SJCRH30 (cell line): Measurements from ENCODE around the gene PPP1R13B. TPM values are rescaled to one million over a fixed set of nuclear protein-coding genes. Genes with fewer than 3 reads are reported as not detected.
A peak's percentile ranks its signal among the peaks of the same experiment; 100 is the strongest.

ENCODE experiments used
- DNase-seq, 2 experiments: peaks; one replicate each; pipeline ENCODE4 v3.0.0-alpha.2; 2015 to 2020
- H3K27ac ChIP-seq: fragments of 250-450 bp; sonication (Bioruptor Pico); 2 replicates; pipeline ENCODE4 v1.5.1; 2020; ENCODE audit warnings: mild to moderate bottlenecking, moderate library complexity
- H3K27me3 ChIP-seq: fragments of 250-450 bp; sonication (Bioruptor Pico); 2 replicates; pipeline ENCODE4 v1.5.1; 2020; ENCODE audit warnings: mild to moderate bottlenecking, moderate library complexity
- H3K36me3 ChIP-seq: fragments of 250-450 bp; sonication (Bioruptor Pico); 2 replicates; pipeline ENCODE4 v1.5.1; 2020; ENCODE audit warnings: mild to moderate bottlenecking, moderate library complexity
- H3K4me1 ChIP-seq: fragments of 250-450 bp; sonication (Bioruptor Pico); 2 replicates; pipeline ENCODE4 v1.5.1; 2020; ENCODE audit warnings: mild to moderate bottlenecking, moderate library complexity
- H3K4me3 ChIP-seq: fragments of 250-450 bp; sonication (Bioruptor Pico); 2 replicates; pipeline ENCODE4 v1.5.1; 2020; ENCODE audit warnings: mild to moderate bottlenecking, moderate library complexity
- H3K9me3 ChIP-seq: fragments of 250-450 bp; sonication (Bioruptor Pico); replicated peaks from 2 replicates; pipeline ENCODE4 v1.5.1; 2020; ENCODE audit warnings: mild to moderate bottlenecking, moderate library complexity
- total RNA-seq: library from RNA; depleted of rRNA; stranded (reverse); fragments of >200 nt; shearing (Covaris generic); gene quantifications from 2 replicates; pipeline ENCODE4 v1.2.3, GENCODE V29; 2014

PPP1R13B gene
- total RNA-seq, 1 experiment from 2014 or later = 10.5 TPM

- Histone ChIP-seq H3K36me3 (peaks cover 55% of the 10 kb centered on the region), H3K4me3 (no peak overlapping the region), H3K4me1 (peaks cover 21% of the 10 kb centered on the region), H3K27me3 (no peaks in the 10 kb centered on the region), H3K27ac (no peak overlapping the region), H3K9me3 (no peaks in the 10 kb centered on the region)
- no peak for DNase-seq
Observed at GRCh38 chr14:103700753-103701490, 146.5 kb downstream of the PPP1R13B start.

- Histone ChIP-seq H3K4me1 (peaks cover 27% of the 10 kb centered on the region), H3K9me3 (no peaks in the 10 kb centered on the region), H3K36me3 (peaks cover 51% of the 10 kb centered on the region), H3K27me3 (no peaks in the 10 kb centered on the region), H3K4me3 (no peak overlapping the region), H3K27ac (no peak overlapping the region)
- no peak for DNase-seq
Observed at GRCh38 chr14:103699901-103700752, 147.2 kb downstream of the PPP1R13B start.

GRCh38 chr14:103699261-103699661 lies 148.1 kb downstream of the PPP1R13B start:
- Histone ChIP-seq H3K4me1 (peaks cover 36% of the 10 kb centered on the region), H3K27ac (no peak overlapping the region), H3K27me3 (no peaks in the 10 kb centered on the region), H3K36me3 (peaks cover 46% of the 10 kb centered on the region), H3K4me3 (no peak overlapping the region), H3K9me3 (no peaks in the 10 kb centered on the region)
- DNase-seq = no peak

- H3K4me1 ChIP-seq = peaks cover 36% of the 10 kb centered on the region
- DNase-seq = no peak
- no peak overlapping the region for H3K4me3 ChIP-seq
- H3K27ac ChIP-seq = no peak overlapping the region
- peaks cover 50% of the 10 kb centered on the region for H3K36me3 ChIP-seq
- no peaks in the 10 kb centered on the region for H3K27me3 ChIP-seq
- H3K9me3 ChIP-seq = no peaks in the 10 kb centered on the region
Observed at GRCh38 chr14:103698380-103699260, 148.8 kb downstream of the PPP1R13B start.

GRCh38 chr14:103697603-103698379 lies 149.6 kb downstream of the PPP1R13B start:
- Histone ChIP-seq H3K9me3 (no peaks in the 10 kb centered on the region), H3K27me3 (no peaks in the 10 kb centered on the region), H3K27ac (no peak overlapping the region), H3K4me3 (no peak overlapping the region), H3K4me1 (peaks cover 36% of the 10 kb centered on the region), H3K36me3 (peaks cover 48% of the 10 kb centered on the region)
- DNase-seq = no peak

GRCh38 chr14:103697206-103697602 lies 150.2 kb downstream of the PPP1R13B start:
- H3K36me3 ChIP-seq = peaks cover 42% of the 10 kb centered on the region

GRCh38 chr14:103696466-103697071 lies 150.8 kb downstream of the PPP1R13B start:
- Histone ChIP-seq H3K27ac (peak overlapping the region; percentile 69), H3K36me3 (peaks cover 38% of the 10 kb centered on the region), H3K4me1 (peaks cover 36% of the 10 kb centered on the region), H3K4me3 (no peak overlapping the region), H3K27me3 (no peaks in the 10 kb centered on the region), H3K9me3 (no peaks in the 10 kb centered on the region)
- DNase-seq = peak; percentile 78 to 81

More at GRCh38 chr14:103697206-103697602, 150.2 kb downstream of the PPP1R13B start:
- peaks cover 36% of the 10 kb centered on the region for H3K4me1 ChIP-seq
- H3K9me3 ChIP-seq = no peaks in the 10 kb centered on the region
- no peak for DNase-seq
- no peak overlapping the region for H3K4me3 ChIP-seq
- H3K27me3 ChIP-seq = no peaks in the 10 kb centered on the region
- peak overlapping the region; percentile 69; the same call in 1 of the 2 replicates for H3K27ac ChIP-seq

- DNase-seq = peak; percentile 94 to 96
- Histone ChIP-seq H3K36me3 (peaks cover 37% of the 10 kb centered on the region), H3K4me3 (no peak overlapping the region), H3K9me3 (no peaks in the 10 kb centered on the region), H3K4me1 (peaks cover 36% of the 10 kb centered on the region), H3K27me3 (no peaks in the 10 kb centered on the region), H3K27ac (peak overlapping the region; percentile 69)
Observed at GRCh38 chr14:103696070-103696402, 151.3 kb downstream of the PPP1R13B start.

GRCh38 chr14:103695296-103696069 lies 151.9 kb downstream of the PPP1R13B start:
- H3K4me1 ChIP-seq = peaks cover 36% of the 10 kb centered on the region
- no peaks in the 10 kb centered on the region for H3K27me3 ChIP-seq
- H3K36me3 ChIP-seq = peaks cover 34% of the 10 kb centered on the region
- no peak overlapping the region for H3K4me3 ChIP-seq
- H3K27ac ChIP-seq = peak overlapping the region; percentile 69
- no peak for DNase-seq
- no peaks in the 10 kb centered on the region for H3K9me3 ChIP-seq

GRCh38 chr14:103694572-103695026 lies 152.8 kb downstream of the PPP1R13B start:
- Histone ChIP-seq H3K4me1 (peaks cover 36% of the 10 kb centered on the region), H3K36me3 (peaks cover 30% of the 10 kb centered on the region), H3K9me3 (no peaks in the 10 kb centered on the region), H3K27me3 (no peaks in the 10 kb centered on the region), H3K4me3 (no peak overlapping the region), H3K27ac (no peak overlapping the region)
- no peak for DNase-seq

- peaks cover 36% of the 10 kb centered on the region for H3K4me1 ChIP-seq
- no peak overlapping the region for H3K4me3 ChIP-seq
- H3K27me3 ChIP-seq = no peaks in the 10 kb centered on the region
- H3K27ac ChIP-seq = no peak overlapping the region
- peaks cover 19% of the 10 kb centered on the region for H3K36me3 ChIP-seq
- DNase-seq = no peak
- H3K9me3 ChIP-seq = no peaks in the 10 kb centered on the region
Observed at GRCh38 chr14:103693515-103693914, 153.9 kb downstream of the PPP1R13B start.

GRCh38 chr14:103692871-103693270 lies 154.5 kb downstream of the PPP1R13B start:
- DNase-seq = no peak
- no peak overlapping the region for H3K4me3 ChIP-seq
- H3K27me3 ChIP-seq = no peaks in the 10 kb centered on the region
- peaks cover 15% of the 10 kb centered on the region for H3K36me3 ChIP-seq
- H3K27ac ChIP-seq = no peak overlapping the region
- H3K4me1 ChIP-seq = peaks cover 34% of the 10 kb centered on the region
- no peaks in the 10 kb centered on the region for H3K9me3 ChIP-seq

- peaks cover 27% of the 10 kb centered on the region for H3K4me1 ChIP-seq
- H3K9me3 ChIP-seq = no peaks in the 10 kb centered on the region
- no peak for DNase-seq
- H3K27ac ChIP-seq = no peak overlapping the region
- peaks cover 14% of the 10 kb centered on the region for H3K36me3 ChIP-seq
- H3K27me3 ChIP-seq = no peaks in the 10 kb centered on the region
- no peak overlapping the region for H3K4me3 ChIP-seq
Observed at GRCh38 chr14:103692159-103692558, 155.2 kb downstream of the PPP1R13B start.
